Sigmoid colon (tissue), 7 donors: Measurements from ENCODE around the gene CD247. TPM values are rescaled to one million over a fixed set of nuclear protein-coding genes. Genes with fewer than 3 reads are reported as not detected.

ENCODE experiments used
- DNase-seq: peaks from one replicate; pipeline ENCODE4 v3.0.0-alpha.2; 2019
- H3K27ac ChIP-seq, 4 donors: fragments of 200-600 bp; sonication (generic); one replicate each; pipeline ENCODE4 v1.5.1; 2016 to 2019; ENCODE audit warnings: mild to moderate bottlenecking in 1 of 4
- H3K27me3 ChIP-seq, 3 donors: fragments of 200-600 bp; sonication (generic); one replicate each; pipeline ENCODE4 v1.5.1; 2019; ENCODE audit warnings: mild to moderate bottlenecking in 1 of 3
- H3K36me3 ChIP-seq, 4 donors: fragments of 200-600 bp; sonication (generic); one replicate each; pipeline ENCODE4 v1.5.1; 2016 to 2019
- H3K4me1 ChIP-seq, 4 donors: fragments of 200-600 bp; sonication (generic); one replicate each; pipeline ENCODE4 v1.5.1; 2017 to 2019
- H3K4me3 ChIP-seq, 4 donors: fragments of 200-600 bp; sonication (generic); one replicate each; pipeline ENCODE4 v1.5.1; 2017 to 2019; ENCODE audit warnings: mild to moderate bottlenecking in 2 of 4, moderate library complexity in 1 of 4
- H3K9me3 ChIP-seq, 4 donors: fragments of 200-600 bp in 3 of 4; sonication (generic) in 3 of 4; one replicate each; pipeline versions ENCODE4 v1.5.1 to v1.6.1; 2013 to 2019
- EP300 ChIP-seq, 4 donors: sonication (generic); formaldehyde crosslinking; IDR thresholded peaks; one replicate each; pipeline ENCODE4 v1.6.1; 2017; ENCODE audit warnings: antibody characterized with exemption in 4 of 4
- POLR2A ChIP-seq, 2 donors: fragments of 450-650 bp; IDR thresholded peaks; one replicate each; pipeline ENCODE4 v1.6.1; 2016; ENCODE audit warnings: antibody characterized with exemption in 2 of 2, mild to moderate bottlenecking in 2 of 2, moderate library complexity in 2 of 2
- POLR2AphosphoS5 ChIP-seq, 4 donors: sonication (generic); formaldehyde crosslinking; IDR thresholded peaks; one replicate each; pipeline ENCODE4 v1.6.1; 2017; ENCODE audit warnings: antibody characterized with exemption in 4 of 4
- WGBS, 2 donors: extraction: QIAGEN DNeasy Blood & Tissue Kit; methylation state at CpG; one replicate each; pipeline ENCODE4 v1.1.7; 2013; 5-methylcytosine and 5-hydroxymethylcytosine counted together
- intact Hi-C: fragments of 100-400 bp; cut with DNase I; formaldehyde crosslinking; loops from one replicate; pipeline ENCODE4 v1.15.1; 2023
- polyA plus RNA-seq, 3 donors: library from polyadenylated mRNA; stranded (reverse); fragments of 200-250 nt; gene quantifications; one replicate each; pipeline ENCODE4 v1.2.3, GENCODE V29; 2013
- total RNA-seq, 4 donors: library from RNA; depleted of rRNA; stranded (reverse); fragments of >200 nt; gene quantifications; one replicate each; pipeline ENCODE4 v1.1.0, GENCODE V29; 2016
- TF ChIP-seq, protein P1 (sequence below), 4 experiments: fragments of 450-650 bp in 3 of 4; fragments of 200-600 bp in 1 of 4; IDR thresholded peaks; one replicate each; pipeline ENCODE4 v1.5.1; 2016 to 2019; ENCODE audit warnings: antibody characterized with exemption in 4 of 4, mild to moderate bottlenecking in 3 of 4, moderate library complexity in 2 of 4
- donor health status: healthy with polysubstance abuse.
- donor health status: Bipolar disorder and iron deficiency.
- donor health status: healthy.

Gene CD247
- total and polyA plus RNA-seq, 7 donors = 0.36 to 20.3 (median 1.4) TPM; not detected in 3

DNA sequence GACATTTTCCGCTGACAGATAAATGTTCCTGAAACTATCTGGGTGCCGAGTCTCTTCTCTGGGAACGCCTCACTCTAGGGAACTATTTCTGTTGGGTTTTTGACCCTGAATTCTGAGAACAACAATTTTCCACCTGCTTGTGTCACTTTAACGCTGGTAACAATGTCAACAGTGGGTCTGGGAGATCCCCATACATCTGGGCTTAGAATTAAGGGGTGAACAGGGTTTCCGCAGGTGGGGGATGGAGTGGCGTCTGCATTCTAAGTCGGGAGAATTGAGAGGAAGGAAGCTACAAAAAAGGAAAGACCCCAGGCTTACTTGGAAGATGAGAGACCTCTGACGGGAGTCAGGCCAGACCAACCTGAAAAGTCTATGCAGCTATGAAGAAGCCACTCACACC, 8.7 kb downstream of the CD247 start:
- H3K9me3 ChIP-seq = no peaks in the 10 kb centered on the region
- WGBS, 2 donors = 78 to 92% methylated on average over 8 of the region's 8 CpGs
- no peaks in the 10 kb centered on the region for H3K4me1 ChIP-seq
- H3K27ac ChIP-seq = no peak overlapping the region
- H3K36me3 ChIP-seq = no peaks in the 10 kb centered on the region
- TF ChIP-seq, protein P1, sequence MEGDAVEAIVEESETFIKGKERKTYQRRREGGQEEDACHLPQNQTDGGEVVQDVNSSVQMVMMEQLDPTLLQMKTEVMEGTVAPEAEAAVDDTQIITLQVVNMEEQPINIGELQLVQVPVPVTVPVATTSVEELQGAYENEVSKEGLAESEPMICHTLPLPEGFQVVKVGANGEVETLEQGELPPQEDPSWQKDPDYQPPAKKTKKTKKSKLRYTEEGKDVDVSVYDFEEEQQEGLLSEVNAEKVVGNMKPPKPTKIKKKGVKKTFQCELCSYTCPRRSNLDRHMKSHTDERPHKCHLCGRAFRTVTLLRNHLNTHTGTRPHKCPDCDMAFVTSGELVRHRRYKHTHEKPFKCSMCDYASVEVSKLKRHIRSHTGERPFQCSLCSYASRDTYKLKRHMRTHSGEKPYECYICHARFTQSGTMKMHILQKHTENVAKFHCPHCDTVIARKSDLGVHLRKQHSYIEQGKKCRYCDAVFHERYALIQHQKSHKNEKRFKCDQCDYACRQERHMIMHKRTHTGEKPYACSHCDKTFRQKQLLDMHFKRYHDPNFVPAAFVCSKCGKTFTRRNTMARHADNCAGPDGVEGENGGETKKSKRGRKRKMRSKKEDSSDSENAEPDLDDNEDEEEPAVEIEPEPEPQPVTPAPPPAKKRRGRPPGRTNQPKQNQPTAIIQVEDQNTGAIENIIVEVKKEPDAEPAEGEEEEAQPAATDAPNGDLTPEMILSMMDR (IDR thresholded peaks at IDR 0.05) = no peak
- TF ChIP-seq EP300 (IDR thresholded peaks at IDR 0.05) (no peak), POLR2A (IDR thresholded peaks at IDR 0.05) (no peak), POLR2AphosphoS5 (IDR thresholded peaks at IDR 0.05) (no peak)
- DNase-seq = no peak
- no peak overlapping the region for H3K4me3 ChIP-seq
- intact Hi-C loops = no loop called here
- H3K27me3 ChIP-seq = no peaks in the 10 kb centered on the region

DNA sequence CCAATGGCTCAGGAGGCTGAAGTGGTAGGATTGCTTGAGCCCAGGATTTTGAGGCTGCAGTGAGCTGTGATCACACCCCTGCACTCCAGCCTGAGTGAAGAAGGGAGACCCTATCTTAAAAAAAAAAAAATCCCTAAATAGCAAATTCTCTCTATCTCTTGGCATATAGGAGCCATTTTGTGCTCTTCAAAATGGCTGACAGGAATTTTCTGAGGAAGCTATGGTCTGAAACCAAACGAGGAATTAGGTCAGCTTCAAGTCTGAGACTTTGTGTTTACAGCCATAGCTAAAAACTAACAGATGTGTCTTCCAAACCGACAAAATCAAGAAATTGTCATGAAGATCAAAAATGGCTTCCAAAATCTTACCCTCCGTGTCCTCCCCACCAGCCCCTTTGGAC, 10.6 kb downstream of the CD247 start:
- no peak overlapping the region for H3K27ac ChIP-seq
- TF ChIP-seq POLR2AphosphoS5 (IDR thresholded peaks at IDR 0.05) (no peak), POLR2A (IDR thresholded peaks at IDR 0.05) (no peak), EP300 (IDR thresholded peaks at IDR 0.05) (no peak)
- TF ChIP-seq, protein P1 (IDR thresholded peaks at IDR 0.05) = no peak
- H3K27me3 ChIP-seq = no peaks in the 10 kb centered on the region
- DNase-seq = no peak
- no peaks in the 10 kb centered on the region for H3K9me3 ChIP-seq
- H3K36me3 ChIP-seq = no peaks in the 10 kb centered on the region
- no peaks in the 10 kb centered on the region for H3K4me1 ChIP-seq
- intact Hi-C loops = no loop called here
- 88 to 91% methylated on average over 3 of the region's 3 CpGs for WGBS, 2 donors
- no peak overlapping the region for H3K4me3 ChIP-seq

DNA sequence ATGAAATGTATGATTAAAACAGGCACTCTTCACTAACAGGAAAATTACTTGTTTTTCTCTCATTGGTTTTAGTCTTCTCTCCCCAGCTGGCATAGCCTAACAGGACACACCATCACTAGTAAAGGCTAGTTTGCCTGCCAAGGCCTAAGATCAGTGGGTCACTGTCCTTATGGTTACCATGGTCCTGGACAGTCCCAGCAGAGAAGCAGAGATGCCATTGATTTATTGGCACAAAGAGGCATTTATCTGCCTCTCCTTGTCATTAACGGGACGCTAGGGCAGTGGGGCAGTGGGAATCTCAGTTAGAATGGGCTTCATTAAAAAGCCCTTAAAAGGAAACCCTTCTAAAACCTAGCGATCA, 13.9 kb downstream of the CD247 start:
- 80 to 87% methylated on average over 3 of the region's 3 CpGs for WGBS, 2 donors
- TF ChIP-seq EP300 (IDR thresholded peaks at IDR 0.05) (no peak), POLR2AphosphoS5 (IDR thresholded peaks at IDR 0.05) (no peak), POLR2A (IDR thresholded peaks at IDR 0.05) (no peak)
- TF ChIP-seq, protein P1 (IDR thresholded peaks at IDR 0.05) = no peak
- Histone ChIP-seq H3K4me1 (no peaks in the 10 kb centered on the region), H3K36me3 (no peaks in the 10 kb centered on the region), H3K9me3 (no peaks in the 10 kb centered on the region), H3K27me3 (no peaks in the 10 kb centered on the region), H3K4me3 (no peak overlapping the region), H3K27ac (no peak overlapping the region)
- DNase-seq = no peak
- intact Hi-C loops = no loop called here

DNA sequence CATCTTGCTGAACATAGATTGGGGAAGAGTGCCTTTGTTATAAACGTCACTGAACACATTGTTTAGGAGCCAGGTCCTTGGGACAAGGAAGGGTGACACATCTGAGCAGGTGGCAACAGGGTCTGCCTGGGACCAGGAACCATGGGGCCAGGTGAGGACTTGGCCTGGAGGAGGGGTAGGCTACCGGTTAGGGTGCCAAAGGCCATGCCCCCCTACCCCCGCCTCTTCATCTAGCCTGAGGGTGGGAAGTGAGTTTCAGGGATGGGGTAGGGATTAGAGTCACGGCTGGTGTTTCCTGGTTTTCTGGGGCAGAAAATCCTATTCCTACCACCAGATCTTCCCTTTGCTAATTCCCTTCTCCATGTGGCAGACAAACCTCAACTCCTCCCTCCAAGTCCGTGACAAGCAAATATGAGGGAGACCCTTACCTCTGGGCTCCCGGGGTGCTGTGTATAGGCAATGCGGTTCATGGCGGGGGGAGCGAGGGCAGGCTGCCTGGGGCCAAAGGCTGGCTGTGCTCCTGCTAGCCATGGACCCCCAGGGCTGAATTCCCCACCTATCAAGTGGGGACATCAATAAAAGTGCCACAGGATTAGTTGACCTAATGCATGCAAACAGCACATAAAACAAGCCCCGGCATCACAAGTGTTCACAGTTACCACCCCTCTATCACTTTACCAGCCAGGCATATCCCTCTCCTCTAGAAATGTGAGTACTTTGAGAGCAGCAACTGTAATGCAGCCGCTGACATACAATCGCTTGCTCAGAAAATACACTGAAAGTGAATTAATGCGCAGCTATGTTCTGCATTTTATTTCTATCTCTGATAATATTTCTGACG, 14.5 kb downstream of the CD247 start:
- no peaks in the 10 kb centered on the region for H3K36me3 ChIP-seq
- no peak for TF ChIP-seq POLR2AphosphoS5 (IDR thresholded peaks at IDR 0.05)
- TF ChIP-seq EP300 (IDR thresholded peaks at IDR 0.05) = no peak
- no peak for TF ChIP-seq POLR2A (IDR thresholded peaks at IDR 0.05)
- TF ChIP-seq, protein P1 (IDR thresholded peaks at IDR 0.05) = no peak
- no peak overlapping the region for H3K4me3 ChIP-seq
- DNase-seq = no peak
- no peaks in the 10 kb centered on the region for H3K4me1 ChIP-seq
- 80 to 88% methylated on average over 14 of the region's 14 CpGs for WGBS, 2 donors
- no peaks in the 10 kb centered on the region for H3K27me3 ChIP-seq
- H3K9me3 ChIP-seq = no peaks in the 10 kb centered on the region
- intact Hi-C loops = no loop called here
- H3K27ac ChIP-seq = no peak overlapping the region
